GM12892 (cell line): Measurements from ENCODE around the gene EIF3J.

ENCODE experiments used
- POLR2A ChIP-seq: IDR thresholded peaks from 2 replicates; pipeline ENCODE4 v1.6.1; 2011; ENCODE audit warnings: low read depth, low read length, control low read depth
- TAF1 ChIP-seq: IDR thresholded peaks from 2 replicates; pipeline ENCODE4 v1.6.1; 2011; ENCODE audit warnings: low read depth, mild to moderate bottlenecking, control low read depth, low read length, borderline replicate concordance

GRCh38 chr15:44606740-44607139 lies 69.8 kb downstream of the EIF3J start:
- TF ChIP-seq POLR2A (no peak), TAF1 (no peak)
